ENCODE data around the gene DEGS2.
"Not testable (repeated sequence)": the region's sequence is repeated elsewhere in the genome, so short reads cannot be mapped to it uniquely, and the experiment has no call there.

DNA sequence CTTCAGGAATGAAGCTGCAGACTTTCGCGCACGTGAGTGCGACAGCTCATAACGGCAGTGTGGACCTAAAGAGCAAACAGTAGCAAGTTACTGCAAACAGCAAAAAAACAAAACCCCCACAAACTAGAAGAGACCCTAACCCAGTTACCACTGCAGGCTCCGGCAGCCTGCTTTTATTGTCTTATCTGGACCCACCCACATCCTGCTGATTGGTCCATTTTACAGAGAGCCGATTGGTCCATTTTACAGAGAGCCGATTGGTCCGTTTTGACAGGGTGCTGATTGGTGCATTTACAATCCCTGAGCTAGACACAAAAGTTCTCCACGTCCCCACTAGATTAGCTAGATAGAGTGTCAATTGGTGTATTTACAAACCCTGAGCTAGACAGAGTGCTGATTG lies 48.1 kb upstream of the DEGS2 start:
- TF ChIP-seq, protein P1, sequence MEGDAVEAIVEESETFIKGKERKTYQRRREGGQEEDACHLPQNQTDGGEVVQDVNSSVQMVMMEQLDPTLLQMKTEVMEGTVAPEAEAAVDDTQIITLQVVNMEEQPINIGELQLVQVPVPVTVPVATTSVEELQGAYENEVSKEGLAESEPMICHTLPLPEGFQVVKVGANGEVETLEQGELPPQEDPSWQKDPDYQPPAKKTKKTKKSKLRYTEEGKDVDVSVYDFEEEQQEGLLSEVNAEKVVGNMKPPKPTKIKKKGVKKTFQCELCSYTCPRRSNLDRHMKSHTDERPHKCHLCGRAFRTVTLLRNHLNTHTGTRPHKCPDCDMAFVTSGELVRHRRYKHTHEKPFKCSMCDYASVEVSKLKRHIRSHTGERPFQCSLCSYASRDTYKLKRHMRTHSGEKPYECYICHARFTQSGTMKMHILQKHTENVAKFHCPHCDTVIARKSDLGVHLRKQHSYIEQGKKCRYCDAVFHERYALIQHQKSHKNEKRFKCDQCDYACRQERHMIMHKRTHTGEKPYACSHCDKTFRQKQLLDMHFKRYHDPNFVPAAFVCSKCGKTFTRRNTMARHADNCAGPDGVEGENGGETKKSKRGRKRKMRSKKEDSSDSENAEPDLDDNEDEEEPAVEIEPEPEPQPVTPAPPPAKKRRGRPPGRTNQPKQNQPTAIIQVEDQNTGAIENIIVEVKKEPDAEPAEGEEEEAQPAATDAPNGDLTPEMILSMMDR (IDR thresholded peaks at IDR 0.05; ENCODE audit: low read depth, low read length, poor library complexity, severe bottlenecking): not testable (repeated sequence)
- TF ChIP-seq EZH2phosphoT487 (IDR thresholded peaks at IDR 0.05; ENCODE audit: borderline replicate concordance, low read length): not testable (repeated sequence)
